B cell (primary cell): ENCODE data around the gene MSH5. TPM values are rescaled to one million over a fixed set of nuclear protein-coding genes. Genes with fewer than 3 reads are reported as not detected.
A peak's percentile ranks its signal among the peaks of the same experiment; 100 is the strongest.

Experiments
- ATAC-seq: fragments of 200-7000 bp; cut with Tn5 transposase; one replicate; pipeline ENCODE4 v1.10.0; 2021; ENCODE audit warnings: low read depth, mild to moderate bottlenecking, moderate number of reproducible peaks, moderate library complexity
- CTCF ChIA-PET: fragments of 350-600 bp; sonication (Branson Sonifier 250); formaldehyde crosslinking; loops from one replicate; lab custom pipeline; 2021; ENCODE audit warnings: antibody characterized with exemption, inconsistent platforms; lab: Charles Lee
- POLR2A ChIA-PET: fragments of 350-600 bp; sonication (Branson Sonifier 250); formaldehyde crosslinking; loops from one replicate; lab custom pipeline; 2021; ENCODE audit warnings: antibody characterized with exemption; lab: Charles Lee
- DNase-seq: peaks from one replicate; pipeline ENCODE4 v3.0.0; 2013
- H2AFZ ChIP-seq: 2 replicates; pipeline ENCODE4 v1.6.1; 2012; ENCODE audit warnings: mild to moderate bottlenecking, low read depth, low read length; ENCODE audit not compliant: insufficient read depth, poor library complexity, severe bottlenecking
- H3K27ac ChIP-seq, 2 donors: 1 replicate in 1 of 2; 2 replicates in 1 of 2; pipeline ENCODE4 v1.5.1; 2012 to 2013; ENCODE audit warnings: low read length in 2 of 2, mild to moderate bottlenecking in 2 of 2, moderate library complexity in 1 of 2
- H3K27me3 ChIP-seq, 4 experiments: fragments of 200-600 bp in 1 of 4; sonication (generic) in 1 of 4; replicated peaks in 1 of 4; 1 replicate in 2 of 4; 2 replicates in 2 of 4; pipeline versions ENCODE4 v1.6.1 to v1.7.0; 2013 to 2016; ENCODE audit warnings: low read length in 3 of 4, mild to moderate bottlenecking in 2 of 4, mixed read lengths in 1 of 4, moderate library complexity in 1 of 4; ENCODE audit not compliant: insufficient read depth in 4 of 4, control insufficient read depth in 3 of 4; ENCODE audit errors: control extremely low read depth in 1 of 4
- H3K36me3 ChIP-seq, 2 experiments: replicated peaks in 1 of 2; 1 replicate in 1 of 2; 2 replicates in 1 of 2; pipeline versions ENCODE4 v1.6.1 to v1.7.1; 2013; ENCODE audit warnings: low read length in 1 of 2; ENCODE audit not compliant: insufficient read depth in 2 of 2, control insufficient read depth in 1 of 2; ENCODE audit errors: control extremely low read depth in 1 of 2, extremely low read depth in 1 of 2
- H3K4me1 ChIP-seq, 2 donors: fragments of 200-600 bp in 1 of 2; sonication (generic) in 1 of 2; 1 replicate in 1 of 2; 2 replicates in 1 of 2; pipeline versions ENCODE4 v1.5.1 to v1.6.1; 2013 to 2017; ENCODE audit warnings: low read length in 2 of 2; ENCODE audit not compliant: control insufficient read depth in 2 of 2, insufficient read depth in 2 of 2
- H3K4me2 ChIP-seq: replicated peaks from 2 replicates; pipeline ENCODE3; 2012; ENCODE audit warnings: mild to moderate bottlenecking, low read depth, low read length; ENCODE audit not compliant: poor library complexity, severe bottlenecking
- H3K4me3 ChIP-seq, 5 experiments: fragments of 200-600 bp in 1 of 5; sonication (generic) in 1 of 5; 1 replicate in 3 of 5; 2 replicates in 2 of 5; pipeline versions ENCODE4 v1.5.1 to v1.7.0; 2011 to 2016; ENCODE audit warnings: low read length in 4 of 5, mild to moderate bottlenecking in 4 of 5, low read depth in 2 of 5, control low read depth in 1 of 5, moderate library complexity in 1 of 5; ENCODE audit not compliant: insufficient read depth in 1 of 5; ENCODE audit errors: control extremely low read depth in 1 of 5, extremely low read depth in 1 of 5
- H3K79me2 ChIP-seq: fragments of 200-600 bp; sonication (generic); one replicate; pipeline ENCODE4 v1.6.0; 2016; ENCODE audit warnings: low read length; ENCODE audit not compliant: control insufficient read depth, insufficient read depth
- H3K9ac ChIP-seq: fragments of 200-600 bp; sonication (generic); 2 replicates; pipeline ENCODE4 v1.6.1; 2017; ENCODE audit warnings: mild to moderate bottlenecking, low read length, moderate library complexity
- H3K9me3 ChIP-seq, 3 donors: one replicate each; pipeline versions ENCODE4 v1.6.1 to v1.7.1; 2013; ENCODE audit warnings: low read length in 2 of 3; ENCODE audit not compliant: control insufficient read depth in 2 of 3, insufficient read depth in 1 of 3; ENCODE audit errors: control extremely low read depth in 1 of 3
- H4K20me1 ChIP-seq: 2 replicates; pipeline ENCODE4 v1.6.0; 2012; ENCODE audit warnings: mild to moderate bottlenecking, low read length; ENCODE audit not compliant: insufficient read depth, control insufficient read depth, poor library complexity, severe bottlenecking
- H3K27ac Mint-ChIP-seq: one replicate; pipeline ENCODE4 v1.8.0; 2021; ENCODE audit warnings: mixed read lengths
- H3K27me3 Mint-ChIP-seq: one replicate; pipeline ENCODE4 v1.8.0; 2021; ENCODE audit warnings: mixed read lengths
- H3K4me1 Mint-ChIP-seq: one replicate; pipeline ENCODE4 v1.8.0; 2021; ENCODE audit warnings: mixed read lengths
- H3K4me3 Mint-ChIP-seq: one replicate; pipeline ENCODE4 v1.8.0; 2021; ENCODE audit warnings: mixed read lengths
- H3K9me3 Mint-ChIP-seq: one replicate; pipeline ENCODE4 v1.8.0; 2022; ENCODE audit warnings: mixed read lengths; ENCODE audit not compliant: insufficient read depth
- CTCF ChIP-seq: fragments of 200-600 bp; IDR thresholded peaks from one replicate; pipeline ENCODE4 v1.8.0; 2022; ENCODE audit warnings: antibody characterized with exemption, mild to moderate bottlenecking
- EZH2 ChIP-seq: IDR thresholded peaks from 2 replicates; pipeline ENCODE4 v1.6.1; 2012; ENCODE audit warnings: borderline replicate concordance, low read depth, mild to moderate bottlenecking, moderate library complexity, low read length; ENCODE audit not compliant: insufficient read depth, poor library complexity, severe bottlenecking
- WGBS: methylation state at CpG from one replicate; pipeline ENCODE4 v1.1.5; 2013; ENCODE audit warnings: missing lambda C conversion rate; ENCODE audit not compliant: insufficient coverage; 5-methylcytosine and 5-hydroxymethylcytosine counted together
- intact Hi-C: fragments of 100-400 bp; cut with micrococcal nuclease; formaldehyde crosslinking; loops from one replicate; pipeline ENCODE4 v1.10.0; 2022
- polyA plus RNA-seq: library from polyadenylated mRNA; depleted of rRNA; stranded (reverse); fragments of >200 nt; gene quantifications from 2 replicates; pipeline ENCODE4 v1.2.3, GENCODE V29; 2012
- total RNA-seq, 2 donors: library from RNA; stranded (reverse); fragments of 120-200 nt in 1 of 2; gene quantifications; 1 replicate in 1 of 2; 2 replicates in 1 of 2; pipeline versions ENCODE4 v1.2.3 to v1.2.4, GENCODE V29; 2013 to 2022

MSH5 gene
- total and polyA plus RNA-seq, 2 donors (not counting 1 experiment from before 2014, with no cell fraction given) = 49.9 to 51.6 TPM

DNA sequence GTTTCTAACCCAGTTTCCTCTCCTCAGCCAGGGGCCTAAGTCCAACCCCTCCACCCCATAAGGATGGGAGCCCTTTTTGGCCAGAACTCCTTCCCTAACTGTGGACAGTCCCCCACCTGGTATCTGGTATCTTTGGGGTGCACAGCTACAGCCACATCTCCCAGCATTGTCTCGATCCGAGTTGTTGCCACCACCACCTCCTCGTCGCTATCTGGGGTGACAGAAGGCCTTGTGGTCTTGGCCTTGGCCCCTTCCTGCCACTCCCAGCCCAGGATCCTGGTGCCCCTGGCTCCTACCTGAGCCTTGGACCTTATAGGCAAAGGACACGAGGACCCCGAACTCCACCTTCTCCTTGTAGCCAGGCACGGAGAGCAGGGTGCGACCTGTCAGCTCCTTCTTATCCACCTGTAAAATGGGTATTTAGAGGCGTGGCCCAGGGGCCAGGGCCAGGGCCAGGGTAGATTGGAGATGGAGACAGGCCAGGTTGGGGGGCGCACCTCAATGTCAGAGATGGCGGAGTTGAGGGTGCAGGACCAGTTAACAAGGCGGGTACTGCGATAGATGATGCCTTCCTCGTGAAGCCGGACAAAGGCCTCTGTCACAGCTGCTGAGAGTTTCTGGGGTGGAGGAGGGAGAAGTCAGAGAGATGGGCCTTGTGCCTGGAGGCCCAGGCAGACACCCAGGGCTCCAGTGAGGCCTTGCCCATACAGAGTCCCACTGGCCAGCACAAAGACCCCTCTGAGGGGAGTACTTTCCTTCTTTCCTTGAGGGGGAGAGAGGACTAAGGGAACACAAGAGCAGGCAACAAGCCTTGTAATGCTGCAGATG is 44.5 kb downstream of the MSH5 start:
- no peaks in the 10 kb centered on the region for H3K27me3 Mint-ChIP-seq
- H3K27ac Mint-ChIP-seq = peak overlapping the region; percentile 37
- 100% methylated on average over 15 of the region's 15 CpGs for WGBS
- no peaks in the 10 kb centered on the region for H3K9me3 ChIP-seq
- TF ChIP-seq EZH2 (no peak), CTCF (no peak)
- no peaks in the 10 kb centered on the region for H4K20me1 ChIP-seq
- no peak overlapping the region for H3K9ac ChIP-seq
- DNase-seq (no peak), ATAC-seq (no peak)
- intact Hi-C loops = no loop called here
- ChIA-PET POLR2A (no interaction called here), CTCF (interaction anchor here (0.5 kb wide), 1 partner anchor 231 kb away, joined by 3 read pairs; no protein-coding TSS in a partner anchor)
- no peak overlapping the region for H3K4me3 ChIP-seq
- H3K79me2 ChIP-seq = peaks cover 35% of the 10 kb centered on the region
- no peak overlapping the region for H3K4me3 Mint-ChIP-seq
- H2AFZ ChIP-seq = no peak overlapping the region
- no peaks in the 10 kb centered on the region for H3K27me3 ChIP-seq
- no peak overlapping the region for H3K4me2 ChIP-seq
- no peak overlapping the region for H3K27ac ChIP-seq
- no peaks in the 10 kb centered on the region for H3K9me3 Mint-ChIP-seq
- H3K4me1 Mint-ChIP-seq = peaks cover 8% of the 10 kb centered on the region
- peaks cover 9 to 18% of the 10 kb centered on the region in 2 donors for H3K4me1 ChIP-seq
- H3K36me3 ChIP-seq = peaks cover 0 to 62% of the 10 kb centered on the region in 2 experiments

GRCh38 chr6:31785475-31785874 is 45.7 kb downstream of the MSH5 start:
- TF ChIP-seq EZH2 (no peak), CTCF (no peak)
- Mint-ChIP-seq H3K27me3 (no peaks in the 10 kb centered on the region), H3K27ac (no peak overlapping the region), H3K4me1 (peaks cover 13% of the 10 kb centered on the region), H3K4me3 (no peak overlapping the region), H3K9me3 (no peaks in the 10 kb centered on the region)
- DNase-seq (no peak), ATAC-seq (no peak)
- H3K4me3 ChIP-seq = no peak overlapping the region
- no peak overlapping the region for H3K4me2 ChIP-seq
- CTCF ChIA-PET = interaction anchor here (1.5 kb wide), 1 partner anchor 29 kb away, joined by 4 read pairs; the partner anchor contains the start of genes HSPA1A and HSPA1L
- no peak overlapping the region for H2AFZ ChIP-seq
- no peak overlapping the region for H3K27ac ChIP-seq
- no peaks in the 10 kb centered on the region for H3K9me3 ChIP-seq
- POLR2A ChIA-PET = no interaction called here
- intact Hi-C loops = no loop called here
- 98% methylated on average over 7 of the region's 11 CpGs for WGBS
- no peak overlapping the region for H3K9ac ChIP-seq
- H3K36me3 ChIP-seq = peaks cover 0 to 50% of the 10 kb centered on the region in 2 experiments
- peaks cover 15 to 30% of the 10 kb centered on the region in 2 donors for H3K4me1 ChIP-seq
- peaks cover 35% of the 10 kb centered on the region for H3K79me2 ChIP-seq
- H3K27me3 ChIP-seq = no peaks in the 10 kb centered on the region
- no peaks in the 10 kb centered on the region for H4K20me1 ChIP-seq
